Measurements from ENCODE around the gene ANKS1B.

Gene ANKS1B

DNA sequence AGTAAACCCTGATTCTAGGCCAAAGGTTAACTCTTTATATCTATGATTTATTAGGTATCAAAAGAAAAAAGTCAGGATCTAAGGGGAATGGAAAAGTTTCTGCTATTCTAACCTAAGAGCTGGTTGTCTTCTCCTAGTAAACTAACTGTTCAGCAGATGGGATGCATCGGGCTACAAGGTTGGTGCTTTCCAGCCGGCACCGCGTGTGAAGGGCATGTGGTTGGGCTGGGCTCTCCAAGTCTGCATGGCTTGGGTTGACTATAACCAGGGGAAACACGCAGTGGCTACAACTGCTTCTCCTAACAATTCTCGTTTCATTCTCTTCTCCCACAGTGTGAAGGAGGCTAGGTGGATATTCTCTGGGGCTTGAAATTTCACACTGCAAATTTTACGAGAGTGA lies 985.2 kb downstream of the ANKS1B start:
- no peak for DNase-seq (ENCODE audit: low spot score)
- TF ChIP-seq, protein P1, sequence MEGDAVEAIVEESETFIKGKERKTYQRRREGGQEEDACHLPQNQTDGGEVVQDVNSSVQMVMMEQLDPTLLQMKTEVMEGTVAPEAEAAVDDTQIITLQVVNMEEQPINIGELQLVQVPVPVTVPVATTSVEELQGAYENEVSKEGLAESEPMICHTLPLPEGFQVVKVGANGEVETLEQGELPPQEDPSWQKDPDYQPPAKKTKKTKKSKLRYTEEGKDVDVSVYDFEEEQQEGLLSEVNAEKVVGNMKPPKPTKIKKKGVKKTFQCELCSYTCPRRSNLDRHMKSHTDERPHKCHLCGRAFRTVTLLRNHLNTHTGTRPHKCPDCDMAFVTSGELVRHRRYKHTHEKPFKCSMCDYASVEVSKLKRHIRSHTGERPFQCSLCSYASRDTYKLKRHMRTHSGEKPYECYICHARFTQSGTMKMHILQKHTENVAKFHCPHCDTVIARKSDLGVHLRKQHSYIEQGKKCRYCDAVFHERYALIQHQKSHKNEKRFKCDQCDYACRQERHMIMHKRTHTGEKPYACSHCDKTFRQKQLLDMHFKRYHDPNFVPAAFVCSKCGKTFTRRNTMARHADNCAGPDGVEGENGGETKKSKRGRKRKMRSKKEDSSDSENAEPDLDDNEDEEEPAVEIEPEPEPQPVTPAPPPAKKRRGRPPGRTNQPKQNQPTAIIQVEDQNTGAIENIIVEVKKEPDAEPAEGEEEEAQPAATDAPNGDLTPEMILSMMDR (IDR thresholded peaks at IDR 0.05; ENCODE audit: extremely low read depth, insufficient read depth, missing control alignments): no peak
- in situ Hi-C loops (cut with MboI; ENCODE audit: low pct_unique_long_range_greater_than_20kb, low sequenced_read_pairs, unreplicated experiment): no loop called here

DNA sequence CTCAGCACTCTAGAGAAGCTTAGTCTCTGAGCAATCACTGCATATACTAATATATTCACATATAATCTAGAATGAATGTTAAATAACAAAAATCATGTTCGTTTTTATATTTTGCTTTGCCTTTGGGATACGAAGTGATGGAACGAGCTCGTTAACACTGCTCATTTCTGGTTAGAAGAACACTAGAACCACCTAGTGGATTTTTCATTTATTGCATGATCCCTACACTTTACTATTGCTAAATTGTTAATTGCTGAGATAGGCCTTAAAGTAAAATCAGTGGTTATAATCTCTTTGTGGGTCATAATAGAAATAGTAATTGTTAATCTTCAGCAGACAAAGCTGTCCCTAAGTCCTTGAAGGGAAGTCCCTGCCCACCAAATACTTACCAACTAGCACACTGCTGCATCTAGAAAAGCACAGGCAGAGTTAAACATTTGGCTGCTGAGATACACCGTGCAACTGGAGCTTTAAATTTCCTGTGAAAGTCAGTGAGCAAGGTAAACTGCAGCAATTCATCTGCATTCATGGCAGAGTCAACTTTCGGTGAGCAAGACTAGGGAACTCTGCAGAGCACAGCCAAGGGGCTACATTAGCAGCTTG lies 985.9 kb downstream of the ANKS1B start:
- TF ChIP-seq, protein P1 (IDR thresholded peaks at IDR 0.05; ENCODE audit: extremely low read depth, insufficient read depth, missing control alignments): peak; percentile 64
- in situ Hi-C loops (cut with MboI; ENCODE audit: low pct_unique_long_range_greater_than_20kb, low sequenced_read_pairs, unreplicated experiment): no loop called here
- DNase-seq (ENCODE audit: low spot score): peak; percentile 53

- no peak for DNase-seq (ENCODE audit: low spot score)
- TF ChIP-seq, protein P1 (IDR thresholded peaks at IDR 0.05; ENCODE audit: extremely low read depth, insufficient read depth, missing control alignments): no peak
- in situ Hi-C loops (cut with MboI; ENCODE audit: low pct_unique_long_range_greater_than_20kb, low sequenced_read_pairs, unreplicated experiment): no loop called here
Observed at GRCh38 chr12:98997899-98998298, 986.8 kb downstream of the ANKS1B start.

DNA sequence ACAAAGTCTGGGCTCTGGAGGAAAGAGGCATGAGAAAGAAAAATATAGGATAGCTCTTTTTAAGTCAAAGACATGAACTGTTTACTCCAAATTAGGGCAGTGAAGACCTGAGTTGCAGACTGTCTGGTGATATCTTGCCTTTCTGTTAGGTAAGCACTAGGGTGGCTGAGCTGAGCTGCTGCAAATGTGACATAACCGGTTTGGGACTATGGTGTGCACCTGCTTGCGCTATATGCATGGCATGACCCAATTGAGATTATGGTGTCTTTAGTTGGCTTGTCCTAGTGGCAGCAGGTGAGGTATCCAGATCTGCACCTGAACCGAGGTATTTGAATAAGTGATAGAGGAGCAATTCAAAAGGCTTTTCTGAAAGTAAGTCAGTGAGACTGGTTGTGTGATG lies 994.1 kb downstream of the ANKS1B start:
- TF ChIP-seq, protein P1 (IDR thresholded peaks at IDR 0.05; ENCODE audit: extremely low read depth, insufficient read depth, missing control alignments): no peak
- in situ Hi-C loops (cut with MboI; ENCODE audit: low pct_unique_long_range_greater_than_20kb, low sequenced_read_pairs, unreplicated experiment): no loop called here
- no peak for DNase-seq (ENCODE audit: low spot score)

- in situ Hi-C loops (cut with MboI; ENCODE audit: low pct_unique_long_range_greater_than_20kb, low sequenced_read_pairs, unreplicated experiment): no loop called here
- TF ChIP-seq, protein P1 (IDR thresholded peaks at IDR 0.05; ENCODE audit: extremely low read depth, insufficient read depth, missing control alignments): no peak
- DNase-seq (ENCODE audit: low spot score): no peak
Observed at GRCh38 chr12:98985156-98985555, 999.6 kb downstream of the ANKS1B start.

GRCh38 chr12:98983647-98984046 lies 1001.1 kb downstream of the ANKS1B start:
- peak; percentile 23 for DNase-seq (ENCODE audit: low spot score)
- TF ChIP-seq, protein P1 (IDR thresholded peaks at IDR 0.05; ENCODE audit: extremely low read depth, insufficient read depth, missing control alignments): no peak
- in situ Hi-C loops (cut with MboI; ENCODE audit: low pct_unique_long_range_greater_than_20kb, low sequenced_read_pairs, unreplicated experiment): no loop called here

Measured in GM13977 (cell line).